Keratinocyte (primary cell): ENCODE data around the gene KBTBD4.

ENCODE experiments used
- CTCF ChIP-seq, 3 experiments: IDR thresholded peaks in 1 of 3; conservative IDR thresholded peaks in 1 of 3; optimal IDR thresholded peaks in 1 of 3; 2 replicates in 2 of 3; 3 replicates in 1 of 3; pipeline versions ENCODE3 to v1.5.1; 2011; ENCODE audit warnings: low read length in 3 of 3, mild to moderate bottlenecking in 3 of 3, moderate library complexity in 2 of 3, control low read depth in 1 of 3, inconsistent platforms in 1 of 3; ENCODE audit not compliant: insufficient read depth in 2 of 3; ENCODE audit errors: extremely low read depth in 1 of 3
- EZH2 ChIP-seq: IDR thresholded peaks from one replicate; pipeline ENCODE4 v1.6.1; 2012; ENCODE audit warnings: inconsistent platforms, mild to moderate bottlenecking, low read length, moderate library complexity

GRCh38 chr11:47531666-47532065 lies 47.1 kb downstream of the KBTBD4 start:
- TF ChIP-seq CTCF (optimal IDR thresholded peaks at IDR 0.05 in 1 of 3, IDR thresholded peaks at IDR 0.05 in 1 of 3, conservative IDR thresholded peaks at IDR 0.05 in 1 of 3; ENCODE audit: extremely low read depth in 1 of 3, insufficient read depth in 2 of 3, low read length in 3 of 3) (no peak), EZH2 (no peak)
